HG02943 (cell line): ENCODE measurements around the gene EID1.
"Not testable (repeated sequence)": the region's sequence is repeated elsewhere in the genome, so short reads cannot be mapped to it uniquely, and the experiment has no call there.

Source experiments
- ATAC-seq: cut with Tn5 transposase; IDR thresholded peaks from one replicate; pipeline ENCODE4 v1.9.1; 2021; ENCODE audit warnings: mild to moderate bottlenecking, low read depth, moderate library complexity; ENCODE audit not compliant: unreplicated experiment

Gene EID1

DNA sequence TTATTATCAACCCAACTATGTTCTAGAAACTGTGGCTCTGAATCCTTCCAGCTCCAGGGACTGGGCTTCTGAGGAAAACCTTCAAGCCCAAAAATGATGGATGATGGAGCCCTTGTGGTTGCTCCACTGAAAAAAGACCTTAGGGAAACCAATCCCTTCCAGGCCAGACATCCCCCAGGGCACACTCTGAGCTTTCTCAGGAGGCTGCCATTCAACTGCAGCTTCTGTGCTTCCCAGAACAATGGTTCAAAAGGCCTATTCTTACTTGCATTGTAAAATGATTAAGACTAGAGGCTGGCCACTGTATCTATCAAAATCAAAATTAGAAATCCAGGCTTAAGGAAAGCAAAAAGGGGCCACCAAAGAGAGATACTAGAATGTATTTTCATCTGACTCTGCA lies 27.3 kb downstream of the EID1 start:
- ATAC-seq = no peak

DNA sequence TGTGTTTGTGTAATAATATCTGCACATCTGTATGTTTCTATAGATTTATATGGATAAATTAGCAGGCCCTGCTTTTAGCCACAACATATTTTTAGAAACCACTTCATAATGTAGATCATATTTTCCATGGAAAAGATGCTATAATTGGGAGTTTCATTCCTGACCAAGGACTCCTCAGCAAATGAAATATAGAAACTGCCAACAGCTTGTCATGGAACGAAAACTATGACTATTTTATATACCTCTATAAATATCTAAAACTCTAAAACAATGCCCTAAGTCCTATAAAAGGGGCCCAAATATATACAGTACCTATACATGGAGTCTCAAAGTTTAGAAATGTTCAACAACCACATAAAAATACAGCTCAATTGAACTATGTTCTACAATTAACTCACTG lies 27.9 kb downstream of the EID1 start:
- ATAC-seq = no peak

DNA sequence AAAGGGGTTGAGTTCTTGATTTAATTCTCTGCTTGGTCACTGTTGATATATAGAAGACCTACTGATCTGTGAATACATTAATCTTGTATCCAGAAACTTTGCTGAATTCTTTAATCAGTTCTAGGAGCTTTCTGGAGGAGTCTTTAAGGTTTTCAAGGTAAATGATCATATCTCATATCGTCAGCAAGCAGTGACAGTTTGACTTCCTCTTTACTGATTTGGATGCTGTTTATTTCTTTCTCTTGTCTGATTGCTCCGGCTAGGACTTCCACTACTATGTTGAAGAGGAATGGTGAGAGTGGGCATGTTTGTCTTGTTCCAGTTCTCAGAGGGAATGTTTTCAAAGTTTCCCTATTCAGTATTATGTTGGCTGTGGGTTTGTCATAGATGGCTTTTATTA lies 31.4 kb downstream of the EID1 start:
- not testable (repeated sequence) for ATAC-seq

DNA sequence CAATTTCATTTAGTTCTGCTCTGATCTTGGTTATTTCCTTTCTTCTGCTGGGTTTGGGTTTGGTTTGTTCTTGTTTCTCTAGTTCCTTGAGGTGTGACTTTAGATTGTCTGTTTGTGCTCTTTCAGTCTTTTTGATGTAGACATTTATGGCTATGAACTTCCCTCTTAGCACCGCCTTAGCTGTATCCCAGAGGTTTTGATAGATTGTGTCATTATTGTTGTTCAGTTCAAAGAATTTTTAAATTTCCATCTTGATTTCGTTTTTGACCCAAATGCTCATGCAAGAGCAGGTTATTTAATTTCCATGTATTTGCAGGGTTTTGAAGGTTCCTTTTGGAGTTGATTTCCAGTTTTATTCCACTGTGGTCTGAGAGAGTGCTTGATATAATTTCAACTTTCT lies 32.6 kb downstream of the EID1 start:
- ATAC-seq = not testable (repeated sequence)

DNA sequence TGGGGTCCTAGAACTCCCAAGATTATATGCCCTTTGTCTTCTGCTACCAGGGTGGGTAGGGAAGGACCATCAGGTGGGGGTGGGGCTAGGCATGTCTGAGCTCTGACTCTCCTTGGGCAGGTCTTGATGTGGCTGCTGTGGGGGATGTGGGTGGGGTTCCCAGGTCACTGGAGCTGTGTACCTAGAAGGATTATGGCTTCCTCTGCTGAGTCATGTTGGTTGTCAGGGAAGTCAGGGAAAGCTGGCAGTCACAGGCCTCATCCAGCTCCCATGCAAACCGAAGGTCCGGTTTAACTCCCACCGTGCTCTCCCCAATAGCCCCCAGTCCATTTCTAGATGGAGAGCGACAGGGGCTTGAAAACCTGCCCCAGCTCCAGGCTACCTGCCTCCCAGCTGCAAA lies 35.2 kb downstream of the EID1 start:
- no peak for ATAC-seq

DNA sequence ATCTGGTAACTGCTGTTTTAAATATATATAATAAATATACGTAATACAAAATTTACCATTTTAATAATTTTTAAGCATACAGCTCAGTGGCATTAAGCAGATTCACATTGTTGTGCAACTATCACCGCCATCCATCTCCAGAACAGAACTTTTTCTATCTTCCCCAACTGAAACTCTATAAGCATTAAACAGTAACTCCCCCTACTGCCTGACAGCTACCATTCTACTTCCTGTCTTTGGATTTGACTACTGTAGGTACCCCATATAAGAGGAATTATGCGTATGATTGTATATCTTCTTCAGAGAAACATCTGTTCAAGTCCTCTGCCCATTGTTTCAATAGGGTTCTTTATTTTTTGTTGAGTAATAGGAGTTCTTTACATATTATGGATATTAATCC lies 36.8 kb downstream of the EID1 start:
- ATAC-seq = no peak

DNA sequence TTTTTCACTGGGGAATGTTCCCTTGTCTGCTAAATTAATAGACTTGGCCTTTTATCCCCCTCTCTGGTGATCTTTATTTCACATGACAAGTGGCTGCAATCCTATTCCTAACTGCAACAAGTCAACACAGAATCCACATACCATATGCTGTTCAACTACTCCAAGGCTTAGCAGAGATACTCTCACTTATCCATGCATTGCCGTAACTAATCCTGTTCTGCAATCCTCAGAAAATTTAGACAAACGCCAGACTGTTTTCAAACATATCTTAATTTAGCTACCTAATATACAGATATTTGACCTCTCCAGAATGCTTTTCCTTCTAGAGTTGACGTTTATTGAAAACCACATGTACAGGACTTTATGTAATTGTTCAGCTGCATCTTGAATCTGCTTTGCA lies 37.9 kb downstream of the EID1 start:
- ATAC-seq = no peak

DNA sequence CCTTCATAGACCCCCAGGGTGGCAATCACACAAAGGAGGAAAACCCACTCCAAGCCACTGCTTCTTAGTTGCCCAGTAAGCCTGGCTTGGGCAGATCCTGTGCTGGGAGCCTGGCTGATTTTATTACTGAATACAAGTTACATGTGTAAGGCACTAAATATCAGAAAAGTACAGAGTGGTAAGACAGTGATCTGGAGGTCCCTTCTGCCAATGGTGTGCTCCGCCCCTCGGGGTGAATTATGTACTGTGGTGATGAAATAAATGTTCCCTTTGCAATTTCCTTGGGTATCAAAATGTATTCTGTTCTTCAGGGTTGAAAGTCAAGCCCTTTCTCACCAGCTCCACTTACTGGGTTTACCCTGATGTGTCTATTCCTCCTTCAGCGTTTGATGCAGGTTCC lies 38.8 kb downstream of the EID1 start:
- ATAC-seq = no peak

DNA sequence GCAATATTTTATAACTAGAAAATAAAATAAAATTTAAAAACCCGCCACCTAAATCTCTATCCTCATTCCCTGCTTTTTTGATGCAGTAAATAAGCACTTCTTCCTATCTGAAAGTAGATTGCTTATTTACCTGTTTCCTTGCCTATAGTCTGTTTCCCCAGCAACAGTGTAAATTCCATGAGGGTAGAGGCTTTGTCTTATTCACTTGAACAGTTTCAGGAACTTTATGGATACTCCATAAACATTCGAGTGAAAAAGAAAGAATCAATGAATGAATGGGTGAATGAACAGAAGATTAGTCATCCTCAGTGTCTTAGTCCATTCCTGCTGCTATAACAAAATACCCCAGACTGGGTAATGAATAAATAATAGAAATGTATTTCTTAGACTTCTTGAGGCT lies 44.1 kb downstream of the EID1 start:
- no peak for ATAC-seq

DNA sequence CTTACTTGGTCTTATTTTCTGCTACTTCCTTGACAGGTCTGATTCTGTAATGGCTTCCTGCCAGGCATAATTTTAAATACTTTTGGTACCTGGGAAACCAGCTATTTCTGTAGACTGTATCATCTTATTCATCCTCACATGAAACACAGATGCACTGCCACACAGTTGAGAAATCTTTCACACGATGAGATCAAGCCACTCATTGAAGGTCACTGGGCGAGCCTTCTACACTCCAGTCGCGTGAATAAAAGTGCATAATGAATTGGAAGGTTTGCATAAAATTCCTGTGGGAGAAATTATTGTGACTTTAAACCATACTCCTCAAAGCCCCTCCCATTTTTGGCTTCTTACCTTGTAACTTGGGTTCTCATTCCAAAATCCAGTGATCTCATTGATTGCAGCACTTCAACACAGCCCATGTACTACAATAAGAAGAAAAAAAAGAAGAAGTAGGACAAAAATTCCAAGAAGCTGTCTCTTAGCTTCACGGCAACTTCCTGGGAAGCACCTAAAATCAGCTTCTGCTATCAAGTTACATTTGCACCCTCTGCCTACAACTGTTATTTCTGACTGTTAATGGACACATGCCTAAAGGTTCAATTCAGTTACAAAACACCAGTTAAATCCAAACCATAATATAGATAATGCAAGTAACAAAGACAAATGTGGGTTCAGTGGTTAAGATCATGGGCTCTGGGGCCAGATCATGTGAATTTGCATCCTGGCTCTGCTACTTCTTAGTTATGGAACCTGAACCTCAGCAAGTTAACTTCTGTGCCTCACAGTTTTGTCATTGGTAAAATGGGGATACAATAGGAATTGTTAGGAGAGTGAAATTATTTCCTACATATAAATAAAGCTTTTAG lies 46.8 kb downstream of the EID1 start:
- no peak for ATAC-seq

DNA sequence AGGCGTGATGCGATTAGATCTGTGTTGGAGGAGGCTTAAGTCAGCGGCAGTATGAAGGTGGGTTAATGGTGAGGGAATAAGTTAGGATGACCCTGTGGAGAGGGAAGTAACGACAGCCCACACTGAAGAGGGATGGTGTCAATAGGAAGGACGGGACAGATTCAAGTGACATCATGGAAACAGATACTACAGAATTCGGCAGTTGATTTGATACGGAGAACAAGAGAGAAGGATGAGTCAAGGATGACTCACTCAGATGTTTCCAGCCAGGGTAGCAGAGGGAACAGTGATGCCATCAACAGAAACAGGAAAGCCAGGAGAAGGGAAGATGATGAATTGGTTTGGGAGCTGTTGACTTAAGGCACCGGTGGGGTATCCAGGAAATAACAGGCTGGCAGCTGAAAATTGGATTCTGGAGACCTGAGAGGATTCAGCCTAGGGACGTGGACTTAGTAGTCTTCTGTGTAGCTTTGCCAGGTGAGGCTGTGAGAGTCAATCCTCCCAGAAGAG lies 47.8 kb downstream of the EID1 start:
- no peak for ATAC-seq

DNA sequence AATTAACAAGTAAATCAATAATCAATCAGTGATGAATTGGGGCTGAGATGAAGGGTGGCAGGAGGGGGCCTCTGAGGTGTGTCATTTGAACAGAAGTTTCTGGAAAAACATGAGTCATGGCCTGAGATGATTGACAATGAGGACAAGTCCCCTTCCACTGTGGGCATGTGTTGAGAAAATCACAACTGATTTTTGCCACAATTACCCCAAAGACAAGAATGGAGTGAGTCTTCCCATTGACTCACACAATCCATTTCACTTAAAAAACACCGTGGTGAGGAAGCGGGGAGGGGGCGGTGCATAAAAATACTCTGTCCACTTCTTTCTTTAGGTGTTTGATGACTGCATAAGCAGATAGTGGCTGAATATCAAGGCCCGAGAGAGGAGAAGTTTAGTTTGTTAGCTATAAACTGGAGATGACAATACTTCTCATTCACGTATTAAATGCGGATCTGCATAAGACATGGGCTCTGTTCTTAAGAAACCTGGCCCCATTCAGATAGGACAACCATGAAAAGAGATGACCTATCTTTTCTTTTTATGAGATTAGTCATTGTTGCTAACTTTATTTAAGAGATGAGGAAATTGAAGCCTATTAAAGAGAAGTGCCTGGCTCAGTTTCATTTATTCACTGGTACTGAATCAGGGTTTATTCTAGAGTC lies 51.1 kb downstream of the EID1 start:
- ATAC-seq = no peak

DNA sequence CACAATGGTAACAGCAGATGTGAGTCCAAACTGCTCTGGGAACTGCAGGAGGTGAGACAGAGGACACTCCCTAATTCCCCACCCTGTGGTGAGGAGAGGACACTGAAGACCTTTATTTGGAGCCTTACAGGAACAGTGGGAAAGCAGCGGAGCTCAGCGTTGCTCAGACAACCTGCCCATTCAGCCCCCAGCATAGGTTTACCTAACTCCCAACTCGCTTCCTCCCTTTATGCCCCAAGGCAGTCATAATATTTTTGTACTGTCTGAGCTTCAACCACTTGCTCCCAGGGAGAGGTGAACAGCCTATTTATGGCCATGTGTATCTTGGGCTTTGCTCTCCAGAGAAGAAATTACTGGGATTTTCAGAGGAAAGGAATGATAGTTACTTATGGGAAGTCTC lies 51.7 kb downstream of the EID1 start:
- no peak for ATAC-seq
